IMR-90 (cell line): Measurements from ENCODE around the gene ETV7. TPM values are rescaled to one million over a fixed set of nuclear protein-coding genes. Genes with fewer than 3 reads are reported as not detected.

Source experiments
- ATAC-seq: fragments of 200-7000 bp; cut with Tn5 transposase; 2 replicates; pipeline ENCODE4 v1.9.1; 2020; ENCODE audit warnings: low read depth, mild to moderate bottlenecking, moderate library complexity
- BruUV-seq: library from RNA; stranded (reverse); fragments of 400-500 nt; replicated peaks from 2 replicates; lab custom pipeline; 2021; lab: Mats Ljungman, UMichigan
- CTCF ChIA-PET: fragments of 300-600 bp; formaldehyde crosslinking; extraction: SDS; loops from one replicate; lab custom pipeline; 2021; ENCODE audit warnings: antibody characterized with exemption; lab: Yijun Ruan, JAX
- POLR2A ChIA-PET: fragments of 300-600 bp; sonication (Branson Sonifier 250); formaldehyde crosslinking; loops from one replicate; lab custom pipeline; 2022; ENCODE audit warnings: antibody characterized with exemption; ENCODE audit not compliant: unreplicated experiment; lab: Charles Lee
- DNase-seq: peaks from one replicate; pipeline ENCODE4 v3.0.0; 2013
- H2AFZ ChIP-seq: replicated peaks from 2 replicates; pipeline ENCODE3; 2013; ENCODE audit warnings: low read length, mild to moderate bottlenecking; ENCODE audit not compliant: poor library complexity
- H2AK5ac ChIP-seq: 2 replicates; pipeline ENCODE4 v1.6.1; 2013; ENCODE audit warnings: low read depth, low read length, inconsistent platforms
- H2AK9ac ChIP-seq: replicated peaks from 2 replicates; pipeline ENCODE3; 2013; ENCODE audit warnings: mild to moderate bottlenecking, low read depth, low read length, moderate library complexity; ENCODE audit not compliant: poor library complexity
- H2BK120ac ChIP-seq: 2 replicates; pipeline ENCODE4 v1.6.1; 2013; ENCODE audit warnings: low read depth, low read length, inconsistent platforms
- H2BK15ac ChIP-seq: 3 replicates; pipeline ENCODE4 v1.6.1; 2013; ENCODE audit warnings: low read depth, low read length, inconsistent platforms
- H2BK20ac ChIP-seq: 2 replicates; pipeline ENCODE4 v1.6.1; 2013; ENCODE audit warnings: low read depth, mild to moderate bottlenecking, inconsistent platforms, low read length, moderate library complexity
- H2BK5ac ChIP-seq: 2 replicates; pipeline ENCODE4 v1.6.1; 2013; ENCODE audit warnings: mild to moderate bottlenecking, low read depth, low read length, inconsistent platforms; ENCODE audit not compliant: poor library complexity, severe bottlenecking
- H3K14ac ChIP-seq: replicated peaks from 2 replicates; pipeline ENCODE4 v1.6.1; 2013; ENCODE audit warnings: low read depth, low read length, inconsistent platforms
- H3K18ac ChIP-seq: 2 replicates; pipeline ENCODE4 v1.6.1; 2013; ENCODE audit warnings: low read depth, low read length, control low read depth
- H3K23ac ChIP-seq: 2 replicates; pipeline ENCODE4 v1.6.1; 2013; ENCODE audit warnings: low read depth, low read length, inconsistent platforms
- H3K27ac ChIP-seq: 2 replicates; pipeline ENCODE4 v1.5.1; 2013; ENCODE audit warnings: mild to moderate bottlenecking, control low read depth, low read length; ENCODE audit not compliant: insufficient read depth
- H3K27me3 ChIP-seq: 2 replicates; pipeline ENCODE4 v1.6.1; 2013; ENCODE audit warnings: low read length; ENCODE audit not compliant: control insufficient read depth, insufficient read depth
- H3K36me3 ChIP-seq: 2 replicates; pipeline ENCODE4 v1.6.1; 2013; ENCODE audit warnings: low read length, mixed read lengths; ENCODE audit not compliant: control insufficient read depth, insufficient read depth
- H3K4ac ChIP-seq: 2 replicates; pipeline ENCODE4 v1.6.1; 2013; ENCODE audit warnings: low read depth, low read length, inconsistent platforms
- H3K4me1 ChIP-seq: 2 replicates; pipeline ENCODE4 v1.6.1; 2013; ENCODE audit warnings: low read length, mixed read lengths; ENCODE audit not compliant: control insufficient read depth, insufficient read depth
- H3K4me2 ChIP-seq: 2 replicates; pipeline ENCODE4 v1.6.1; 2013; ENCODE audit warnings: low read depth, mild to moderate bottlenecking, control low read depth, low read length, moderate library complexity
- H3K4me3 ChIP-seq: 2 replicates; pipeline ENCODE4 v1.5.1; 2013; ENCODE audit warnings: low read depth, mild to moderate bottlenecking, control low read depth, low read length, moderate library complexity; ENCODE audit not compliant: insufficient read depth
- H3K56ac ChIP-seq: 2 replicates; pipeline ENCODE4 v1.6.1; 2013; ENCODE audit warnings: low read length, inconsistent platforms; ENCODE audit not compliant: insufficient read depth; ENCODE audit errors: extremely low read depth
- H3K79me1 ChIP-seq, 2 experiments: 2 replicates each; pipeline ENCODE4 v1.6.1; 2013; ENCODE audit warnings: low read length in 2 of 2, inconsistent platforms in 1 of 2, low read depth in 1 of 2
- H3K9ac ChIP-seq: 2 replicates; pipeline ENCODE4 v1.6.1; 2013; ENCODE audit warnings: low read depth, low read length, control low read depth
- H3K9me1 ChIP-seq: 2 replicates; pipeline ENCODE4 v1.6.1; 2013; ENCODE audit warnings: low read length, inconsistent platforms; ENCODE audit not compliant: insufficient read depth
- H3K9me3 ChIP-seq: 2 replicates; pipeline ENCODE4 v1.6.1; 2013; ENCODE audit warnings: low read length; ENCODE audit not compliant: control insufficient read depth, insufficient read depth
- H4K20me1 ChIP-seq: 2 replicates; pipeline ENCODE4 v1.6.1; 2013; ENCODE audit warnings: low read length, inconsistent platforms; ENCODE audit not compliant: insufficient read depth
- H4K5ac ChIP-seq: 2 replicates; pipeline ENCODE4 v1.6.1; 2013; ENCODE audit warnings: mild to moderate bottlenecking, low read depth, low read length, control low read depth
- H4K8ac ChIP-seq, 2 experiments: 2 replicates each; pipeline ENCODE4 v1.6.1; 2013; ENCODE audit warnings: low read depth in 2 of 2, low read length in 2 of 2, control low read depth in 1 of 2, inconsistent platforms in 1 of 2
- H4K91ac ChIP-seq: 2 replicates; pipeline ENCODE4 v1.6.1; 2013; ENCODE audit warnings: low read depth, low read length, inconsistent platforms; ENCODE audit not compliant: insufficient read depth
- BHLHE40 ChIP-seq: fragments of 150-350 bp; IDR thresholded peaks from 2 replicates; pipeline ENCODE4 v1.6.1; 2016; ENCODE audit warnings: mild to moderate bottlenecking, low read depth, low read length
- CEBPB ChIP-seq: IDR thresholded peaks from 2 replicates; pipeline ENCODE4 v1.6.1; 2012; ENCODE audit warnings: low read depth, low read length, improper control_type of control experiment
- CHD1 ChIP-seq: IDR thresholded peaks from 2 replicates; pipeline ENCODE4 v1.6.1; 2012; ENCODE audit warnings: low read depth, low read length, improper control_type of control experiment
- FOS ChIP-seq: fragments of 150-350 bp; IDR thresholded peaks from 2 replicates; pipeline ENCODE4 v1.6.1; 2016; ENCODE audit warnings: low read depth, low read length
- MAFK ChIP-seq: IDR thresholded peaks from 2 replicates; pipeline ENCODE4 v1.6.1; 2012; ENCODE audit warnings: low read depth, low read length, improper control_type of control experiment
- MAZ ChIP-seq: IDR thresholded peaks from 2 replicates; pipeline ENCODE4 v1.6.1; 2012; ENCODE audit warnings: low read depth, mild to moderate bottlenecking, low read length, improper control_type of control experiment, moderate library complexity, borderline replicate concordance
- MXI1 ChIP-seq: IDR thresholded peaks from 2 replicates; pipeline ENCODE4 v1.6.1; 2012; ENCODE audit warnings: low read depth, mild to moderate bottlenecking, low read length, moderate library complexity, borderline replicate concordance
- NFE2L2 ChIP-seq: fragments of 150-350 bp; IDR thresholded peaks from 2 replicates; pipeline ENCODE4 v1.6.1; 2016; ENCODE audit warnings: low read depth, mild to moderate bottlenecking, low read length
- POLR2A ChIP-seq: IDR thresholded peaks from 2 replicates; pipeline ENCODE4 v1.6.1; 2012; ENCODE audit warnings: mild to moderate bottlenecking, low read depth, low read length
- RAD21 ChIP-seq: IDR thresholded peaks from 2 replicates; pipeline ENCODE4 v1.6.1; 2012; ENCODE audit warnings: low read length, improper control_type of control experiment
- RCOR1 ChIP-seq: IDR thresholded peaks from 2 replicates; pipeline ENCODE4 v1.6.1; 2012; ENCODE audit warnings: mild to moderate bottlenecking, low read length, improper control_type of control experiment; ENCODE audit not compliant: insufficient replicate concordance
- RFX5 ChIP-seq: IDR thresholded peaks from 2 replicates; pipeline ENCODE4 v1.8.0; 2012; ENCODE audit warnings: low read depth, mild to moderate bottlenecking, low read length, moderate library complexity
- SMC3 ChIP-seq: fragments of 150-350 bp; IDR thresholded peaks from 2 replicates; pipeline ENCODE4 v1.6.1; 2016; ENCODE audit warnings: low read depth, mild to moderate bottlenecking, antibody characterized with exemption, low read length, moderate library complexity
- WGBS, 2 experiments: methylation state at CpG; one replicate each; pipeline versions ENCODE4 v1.1.5 to v1.1.7; 2013; ENCODE audit warnings: missing lambda C conversion rate in 2 of 2; ENCODE audit not compliant: insufficient read length in 1 of 2; ENCODE audit errors: extremely low coverage in 2 of 2; 5-methylcytosine and 5-hydroxymethylcytosine counted together
- dilution Hi-C: fragments of 300-500 bp; cut with HindIII; formaldehyde crosslinking; loops from one replicate; pipeline ENCODE4 v1.14.3; 2018; ENCODE audit warnings: low sequenced_read_pairs; ENCODE audit not compliant: unreplicated experiment
- in situ Hi-C: fragments of 300-500 bp; cut with MboI; formaldehyde crosslinking; loops from 3 replicates; pipeline ENCODE4 v1.14.3; 2019; ENCODE audit warnings: low sequenced_read_pairs, inconsistent platforms, mixed read lengths
- intact Hi-C: fragments of 100-400 bp; cut with micrococcal nuclease; formaldehyde crosslinking; loops from 2 replicates; pipeline ENCODE4 v1.10.0; 2022
- polyA plus RNA-seq, 3 experiments: library from polyadenylated mRNA; depleted of rRNA; stranded (reverse); fragments of >200 nt; gene quantifications; 2 replicates each; pipeline ENCODE4 v1.2.3, GENCODE V29; 2012; ENCODE audit warnings: low replicate concordance in 1 of 3
- total RNA-seq: library from RNA; depleted of rRNA; stranded (reverse); fragments of >200 nt; gene quantifications from 2 replicates; pipeline ENCODE4 v1.2.3, GENCODE V29; 2012
- TF ChIP-seq, protein P1 (sequence below): fragments of 150-350 bp; IDR thresholded peaks from 2 replicates; pipeline ENCODE4 v1.6.1; 2017; ENCODE audit warnings: mild to moderate bottlenecking, antibody characterized with exemption, low read length, low read depth
- TF ChIP-seq, protein P2 (sequence below): conservative IDR thresholded peaks from 2 replicates; pipeline ENCODE4 v1.5.1; 2012; ENCODE audit warnings: mild to moderate bottlenecking, low read depth, low read length, improper control_type of control experiment
- TF ChIP-seq, protein P3 (sequence below): fragments of 150-350 bp; IDR thresholded peaks from 2 replicates; pipeline ENCODE4 v1.6.1; 2016; ENCODE audit warnings: low read depth, mild to moderate bottlenecking, low read length, moderate library complexity, borderline replicate concordance

ETV7 gene
- total and polyA plus RNA-seq, 2 of the 4 experiments (the other 2 are of a cell fraction): 0.17 to 0.18 TPM

DNA sequence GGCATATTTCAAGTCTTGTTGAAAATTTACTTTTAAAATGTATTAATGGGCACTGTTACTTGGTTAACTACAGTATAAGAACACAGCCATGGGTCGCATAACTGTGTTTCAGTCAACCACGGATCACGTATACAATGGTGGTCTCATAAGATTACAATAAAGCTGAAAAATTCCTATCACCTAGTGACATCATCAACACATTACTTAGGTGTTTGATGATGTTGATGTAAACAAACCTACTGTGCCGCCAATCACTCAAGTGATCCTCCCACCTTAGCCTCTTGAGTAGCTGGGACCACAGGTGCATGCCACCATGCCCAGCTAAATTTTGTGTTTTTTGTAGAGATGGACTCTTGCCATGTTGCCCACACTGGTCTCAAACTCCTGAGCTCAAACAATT lies 16.7 kb upstream of the ETV7 start:
- Histone ChIP-seq H3K9ac (no peak overlapping the region), H2AK5ac (no peak overlapping the region), H4K91ac (no peak overlapping the region), H4K8ac (no peak overlapping the region), H4K5ac (no peak overlapping the region), H2BK5ac (no peak overlapping the region), H3K27me3 (peaks cover 15% of the 10 kb centered on the region), H3K4me2 (no peak overlapping the region), H3K4me3 (no peak overlapping the region), H2AK9ac (no peak overlapping the region), H3K14ac (no peak overlapping the region), H3K79me1 (no peaks in the 10 kb centered on the region), H3K9me1 (no peaks in the 10 kb centered on the region), H3K27ac (no peak overlapping the region), H2BK120ac (no peak overlapping the region), H2BK20ac (no peak overlapping the region), H4K20me1 (no peaks in the 10 kb centered on the region), H3K4ac (no peak overlapping the region), H3K18ac (no peak overlapping the region), H3K9me3 (peaks cover 6% of the 10 kb centered on the region), H2BK15ac (no peak overlapping the region), H3K4me1 (no peaks in the 10 kb centered on the region), H3K36me3 (no peaks in the 10 kb centered on the region), H3K56ac (no peak overlapping the region), H3K23ac (no peak overlapping the region), H2AFZ (no peak overlapping the region)
- WGBS, 2 experiments: no CpG with 5 or more reads among the region's 4 CpGs
- dilution Hi-C loops (no loop called here), intact Hi-C loops (no loop called here), in situ Hi-C loops (no loop called here)
- no TSS peak for BruUV-seq
- DNase-seq (no peak), ATAC-seq (no peak)
- ChIA-PET POLR2A (no interaction called here), CTCF (no interaction called here)
- TF ChIP-seq BHLHE40 (no peak), RFX5 (no peak), CEBPB (no peak), NFE2L2 (no peak), CHD1 (no peak), RAD21 (no peak), MAZ (no peak), RCOR1 (no peak), MAFK (no peak), SMC3 (no peak), MXI1 (no peak), FOS (no peak), POLR2A (no peak)
- TF ChIP-seq, protein P1, sequence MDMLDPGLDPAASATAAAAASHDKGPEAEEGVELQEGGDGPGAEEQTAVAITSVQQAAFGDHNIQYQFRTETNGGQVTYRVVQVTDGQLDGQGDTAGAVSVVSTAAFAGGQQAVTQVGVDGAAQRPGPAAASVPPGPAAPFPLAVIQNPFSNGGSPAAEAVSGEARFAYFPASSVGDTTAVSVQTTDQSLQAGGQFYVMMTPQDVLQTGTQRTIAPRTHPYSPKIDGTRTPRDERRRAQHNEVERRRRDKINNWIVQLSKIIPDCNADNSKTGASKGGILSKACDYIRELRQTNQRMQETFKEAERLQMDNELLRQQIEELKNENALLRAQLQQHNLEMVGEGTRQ: no peak
- TF ChIP-seq, protein P2, sequence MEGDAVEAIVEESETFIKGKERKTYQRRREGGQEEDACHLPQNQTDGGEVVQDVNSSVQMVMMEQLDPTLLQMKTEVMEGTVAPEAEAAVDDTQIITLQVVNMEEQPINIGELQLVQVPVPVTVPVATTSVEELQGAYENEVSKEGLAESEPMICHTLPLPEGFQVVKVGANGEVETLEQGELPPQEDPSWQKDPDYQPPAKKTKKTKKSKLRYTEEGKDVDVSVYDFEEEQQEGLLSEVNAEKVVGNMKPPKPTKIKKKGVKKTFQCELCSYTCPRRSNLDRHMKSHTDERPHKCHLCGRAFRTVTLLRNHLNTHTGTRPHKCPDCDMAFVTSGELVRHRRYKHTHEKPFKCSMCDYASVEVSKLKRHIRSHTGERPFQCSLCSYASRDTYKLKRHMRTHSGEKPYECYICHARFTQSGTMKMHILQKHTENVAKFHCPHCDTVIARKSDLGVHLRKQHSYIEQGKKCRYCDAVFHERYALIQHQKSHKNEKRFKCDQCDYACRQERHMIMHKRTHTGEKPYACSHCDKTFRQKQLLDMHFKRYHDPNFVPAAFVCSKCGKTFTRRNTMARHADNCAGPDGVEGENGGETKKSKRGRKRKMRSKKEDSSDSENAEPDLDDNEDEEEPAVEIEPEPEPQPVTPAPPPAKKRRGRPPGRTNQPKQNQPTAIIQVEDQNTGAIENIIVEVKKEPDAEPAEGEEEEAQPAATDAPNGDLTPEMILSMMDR: no peak
- TF ChIP-seq, protein P3, sequence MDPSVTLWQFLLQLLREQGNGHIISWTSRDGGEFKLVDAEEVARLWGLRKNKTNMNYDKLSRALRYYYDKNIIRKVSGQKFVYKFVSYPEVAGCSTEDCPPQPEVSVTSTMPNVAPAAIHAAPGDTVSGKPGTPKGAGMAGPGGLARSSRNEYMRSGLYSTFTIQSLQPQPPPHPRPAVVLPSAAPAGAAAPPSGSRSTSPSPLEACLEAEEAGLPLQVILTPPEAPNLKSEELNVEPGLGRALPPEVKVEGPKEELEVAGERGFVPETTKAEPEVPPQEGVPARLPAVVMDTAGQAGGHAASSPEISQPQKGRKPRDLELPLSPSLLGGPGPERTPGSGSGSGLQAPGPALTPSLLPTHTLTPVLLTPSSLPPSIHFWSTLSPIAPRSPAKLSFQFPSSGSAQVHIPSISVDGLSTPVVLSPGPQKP: no peak
